HS-5 (cell line): ENCODE results near the gene DNMBP.

ENCODE experiments used
- DNase-seq: peaks from one replicate; pipeline ENCODE4 v3.0.0-alpha.2; 2012; ENCODE audit warnings: low read depth

The DNMBP gene

GRCh38 chr10:100009793-100010676, at the start of gene DNMBP:
Gene DNMBP (minus strand): TSS chr10:100009947. CDS start chr10:99972124, 37,823 bp downstream.
- no peak for DNase-seq

GRCh38 chr10:100057948-100058347, 48.2 kb upstream of the DNMBP start:
- DNase-seq: no peak

GRCh38 chr10:100053686-100054460, 44.1 kb upstream of the DNMBP start:
- DNase-seq: no peak

GRCh38 chr10:100046021-100046486, 36.3 kb upstream of the DNMBP start:
- DNase-seq: peak; percentile 63

- DNase-seq: no peak
These were observed 35.8 kb upstream of the DNMBP start for GRCh38 chr10:100045592-100045991.

GRCh38 chr10:100043796-100044195, 34.0 kb upstream of the DNMBP start:
- DNase-seq: no peak

GRCh38 chr10:100043344-100043743, 33.6 kb upstream of the DNMBP start:
- no peak for DNase-seq

GRCh38 chr10:100041306-100042002, 31.7 kb upstream of the DNMBP start:
- DNase-seq: no peak

- no peak for DNase-seq
These were observed 28.9 kb upstream of the DNMBP start for GRCh38 chr10:100038561-100039071.

- no peak for DNase-seq
These were observed 28.1 kb upstream of the DNMBP start for GRCh38 chr10:100037758-100038315.

- no peak for DNase-seq
These were observed 27.1 kb upstream of the DNMBP start for GRCh38 chr10:100036850-100037249.

GRCh38 chr10:100033766-100034418, 24.1 kb upstream of the DNMBP start:
- no peak for DNase-seq

GRCh38 chr10:100027416-100027815, 17.7 kb upstream of the DNMBP start:
- DNase-seq: no peak

- no peak for DNase-seq
These were observed 15.8 kb upstream of the DNMBP start for GRCh38 chr10:100025576-100025975.

- no peak for DNase-seq
These were observed 15.0 kb upstream of the DNMBP start for GRCh38 chr10:100024748-100025147.

- DNase-seq: no peak
These were observed 12.7 kb upstream of the DNMBP start for GRCh38 chr10:100022403-100022802.

GRCh38 chr10:100021322-100021721, 11.6 kb upstream of the DNMBP start:
- no peak for DNase-seq

- no peak for DNase-seq
These were observed 11.1 kb upstream of the DNMBP start for GRCh38 chr10:100020886-100021253.

- DNase-seq: no peak
These were observed 10.6 kb upstream of the DNMBP start for GRCh38 chr10:100020142-100020885.

- no peak for DNase-seq
These were observed 10.0 kb upstream of the DNMBP start for GRCh38 chr10:100019787-100020141.
